Umbilical cord (tissue), 2 donors: ENCODE measurements around the gene RGS6. TPM values are rescaled to one million over a fixed set of nuclear protein-coding genes. Genes with fewer than 3 reads are reported as not detected.

Source experiments
- DNase-seq: peaks from one replicate; pipeline ENCODE4 v3.0.0-alpha.2; 2015; ENCODE audit warnings: low spot score
- total RNA-seq: library from RNA; depleted of rRNA; stranded (reverse); fragments of >200 nt; gene quantifications from one replicate; pipeline ENCODE4 v1.2.3, GENCODE V29; 2014; ENCODE audit warnings: low replicate concordance; ENCODE audit not compliant: insufficient read depth

RGS6 gene
- total RNA-seq, 1 donor from 2014 or later, result 4.3 TPM

GRCh38 chr14:72523424-72524294 lies 591.4 kb downstream of the RGS6 start:
- no peak for DNase-seq

DNA sequence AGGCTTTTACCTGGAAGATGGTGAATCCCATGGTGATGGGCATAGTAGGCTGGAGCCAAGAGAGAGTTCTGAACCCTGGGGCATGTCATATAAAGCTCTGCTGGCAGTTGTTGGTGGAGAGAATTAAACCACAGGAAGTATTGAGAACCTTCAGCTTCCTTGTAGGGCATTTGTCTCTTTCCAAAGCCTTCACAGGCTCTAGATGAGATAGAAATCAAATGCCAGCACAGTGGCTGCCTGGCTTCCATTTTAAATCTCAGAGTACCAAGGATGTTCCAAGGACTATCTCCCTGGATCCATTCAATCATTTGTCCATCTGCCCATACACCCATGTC lies 592.0 kb downstream of the RGS6 start:
- DNase-seq, result no peak

DNA sequence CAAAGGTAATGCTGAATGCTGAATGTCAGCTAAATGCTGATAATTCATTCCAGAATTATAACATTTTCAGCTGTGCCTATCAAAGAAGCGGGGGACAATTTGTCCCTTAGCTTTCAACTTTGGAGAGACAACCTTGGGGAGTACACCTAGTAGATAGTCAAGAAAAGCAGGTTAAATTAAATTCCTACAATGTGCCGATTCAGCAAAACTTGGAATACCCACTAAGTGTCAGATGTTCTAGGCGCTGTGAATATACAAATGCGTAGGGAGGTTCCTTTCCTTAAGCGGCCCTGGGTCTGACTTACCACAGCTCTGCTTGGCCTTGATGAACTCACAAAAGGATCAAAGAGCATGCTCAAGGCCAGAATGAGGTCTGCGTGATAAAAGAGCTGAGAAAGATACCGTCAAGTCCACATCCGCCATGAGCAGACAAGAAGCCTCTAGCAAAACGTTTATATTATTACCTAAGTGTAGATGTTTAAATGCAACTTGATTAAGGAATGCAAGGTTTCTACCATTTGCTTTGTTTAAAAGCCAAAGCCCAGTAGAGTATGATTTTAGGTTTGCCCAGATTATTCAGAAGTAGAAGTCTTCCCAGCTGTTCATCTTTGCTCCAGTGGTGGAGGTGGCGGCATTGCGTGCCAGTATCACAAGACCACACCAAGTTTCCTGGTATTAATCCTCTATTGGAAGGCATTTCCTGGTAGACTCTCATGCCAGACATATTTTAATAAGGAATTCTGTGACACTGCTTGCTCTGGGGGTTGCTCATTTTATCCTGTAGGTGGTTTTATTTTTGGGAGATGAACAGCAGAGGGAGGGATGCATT lies 593.1 kb downstream of the RGS6 start:
- DNase-seq, result no peak

- DNase-seq, result no peak
Measured at GRCh38 chr14:72527591-72527990, 595.4 kb downstream of the RGS6 start.

DNA sequence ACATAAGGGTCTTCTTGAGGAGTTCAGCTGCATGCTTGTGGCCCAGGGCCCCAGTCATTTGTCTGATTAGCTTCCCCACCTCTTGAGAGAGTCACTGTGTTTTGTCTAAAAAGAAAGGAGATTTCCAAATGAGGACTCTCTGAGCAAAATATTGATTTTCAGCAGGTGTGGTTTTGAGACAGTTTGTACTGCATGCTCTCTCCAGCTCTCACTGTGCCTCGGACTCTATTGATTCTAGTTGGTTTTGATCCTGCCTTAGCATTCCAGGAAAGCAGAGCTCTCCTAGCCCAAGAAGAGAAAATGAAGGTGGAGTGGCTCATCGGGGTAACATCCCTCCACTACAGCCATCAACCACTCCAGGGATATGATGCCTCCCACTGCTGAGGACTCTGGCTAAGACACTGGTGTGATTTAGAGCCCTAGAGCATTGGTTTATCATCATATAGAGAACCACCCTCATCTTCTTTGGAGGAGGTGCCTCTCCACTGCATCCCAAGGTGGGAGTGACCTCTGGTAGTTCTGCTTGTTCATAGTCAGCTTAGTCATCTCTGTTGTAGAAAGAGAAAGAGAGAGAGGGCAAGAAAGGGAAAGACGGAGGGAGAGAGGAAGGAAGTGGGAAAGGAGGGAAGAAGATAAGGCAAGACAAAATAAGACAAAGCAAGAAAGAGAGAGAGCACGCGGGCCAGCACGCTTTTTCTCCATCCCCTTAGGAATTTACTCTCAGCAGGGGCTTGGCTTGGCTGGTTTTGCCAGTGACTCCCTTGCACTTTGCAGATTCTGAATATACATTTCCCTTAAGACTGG lies 596.0 kb downstream of the RGS6 start:
- DNase-seq, result peak; percentile 19

DNA sequence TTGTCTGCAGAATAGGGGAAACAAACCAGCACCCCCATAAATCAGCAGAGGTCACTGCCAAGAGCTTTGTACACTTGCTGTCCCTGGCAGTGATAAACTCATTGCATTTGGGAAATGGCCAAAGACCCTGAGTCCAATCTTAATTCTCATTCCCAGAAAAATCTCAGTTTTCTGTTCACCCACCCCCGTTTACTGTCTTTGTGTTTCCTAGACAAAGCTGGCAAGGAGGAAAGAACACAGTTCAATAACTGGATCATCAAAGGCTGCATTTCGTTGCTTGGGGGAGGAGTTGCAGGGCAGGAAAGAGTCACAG lies 596.6 kb downstream of the RGS6 start:
- no peak for DNase-seq

- no peak for DNase-seq
Measured at GRCh38 chr14:72532686-72533454, 600.6 kb downstream of the RGS6 start.

DNA sequence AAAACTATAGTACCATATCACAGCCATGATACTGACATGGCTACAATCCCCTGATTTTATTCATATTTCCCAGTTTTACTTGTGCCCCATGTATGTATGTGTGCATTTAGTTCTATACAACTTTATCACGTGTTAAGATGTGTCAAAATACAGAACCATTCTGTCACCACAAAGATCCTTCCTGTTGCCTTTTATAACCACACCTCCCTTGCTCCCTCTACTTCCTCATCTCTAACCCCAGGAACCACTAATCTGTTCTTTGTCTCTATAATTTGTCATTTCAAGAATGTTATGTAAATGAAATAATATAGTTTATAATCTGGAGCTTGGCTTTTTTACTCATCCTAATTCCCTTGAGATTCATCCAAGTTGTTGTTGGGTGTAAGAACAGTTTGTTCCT lies 603.3 kb downstream of the RGS6 start:
- no peak for DNase-seq

DNA sequence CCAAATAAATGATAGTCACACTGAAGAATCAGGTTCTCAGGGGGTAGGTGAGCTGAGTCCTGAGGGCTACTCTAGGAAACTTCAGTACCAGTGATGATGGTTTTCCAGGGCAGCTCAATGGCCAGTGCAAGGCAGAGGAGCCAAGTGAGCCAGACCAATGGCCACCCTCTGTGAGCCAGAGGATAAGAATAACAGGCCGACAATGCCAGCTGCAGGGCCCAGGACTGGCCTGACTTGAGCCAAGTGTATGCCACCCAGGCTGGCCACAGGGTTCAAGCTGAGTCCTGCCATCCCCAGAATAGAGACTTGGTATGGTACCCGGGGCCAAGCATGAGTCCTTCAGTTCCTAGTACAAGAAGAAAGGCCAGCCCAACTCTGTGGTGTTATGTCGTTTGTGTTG lies 606.2 kb downstream of the RGS6 start:
- DNase-seq, result no peak

DNA sequence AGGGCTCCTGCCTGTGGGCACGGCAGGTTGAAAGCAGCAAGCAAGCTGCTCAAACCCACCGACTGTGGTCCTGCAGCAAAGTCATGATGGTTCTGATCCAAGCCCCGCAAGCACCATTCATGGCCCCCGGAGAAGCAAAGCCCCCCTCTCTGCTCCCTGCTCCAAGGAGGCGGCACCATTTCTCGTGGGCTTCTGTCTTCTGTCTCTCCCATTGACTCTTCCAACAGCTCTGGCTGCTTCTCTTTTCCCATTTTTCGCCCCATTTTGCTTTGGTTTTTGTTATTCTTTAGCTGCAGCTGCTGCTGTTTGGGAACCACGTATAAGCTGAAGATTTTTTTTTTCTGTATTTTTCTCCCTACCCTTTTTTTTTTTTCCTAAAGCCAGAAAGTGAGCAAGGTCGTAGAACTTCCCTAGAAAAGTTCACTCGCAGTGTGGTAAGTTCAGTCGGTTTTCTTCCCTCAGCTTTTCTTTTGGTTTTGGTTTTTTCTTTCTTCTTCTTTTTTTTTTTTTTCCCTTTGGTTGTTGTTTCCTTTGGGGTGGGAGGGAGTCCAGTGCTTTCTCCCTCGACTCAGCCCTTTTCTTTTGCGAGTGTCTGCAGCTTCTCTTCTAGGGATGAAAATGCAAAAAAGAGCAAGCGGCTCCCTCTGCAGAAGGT lies 607.6 kb downstream of the RGS6 start:
- DNase-seq, result no peak

- no peak for DNase-seq
Measured at GRCh38 chr14:72540836-72541235, 608.6 kb downstream of the RGS6 start.

- no peak for DNase-seq
Measured at GRCh38 chr14:72541546-72541945, 609.3 kb downstream of the RGS6 start.

GRCh38 chr14:72543341-72543740 lies 611.1 kb downstream of the RGS6 start:
- DNase-seq, result peak; percentile 32

- no peak for DNase-seq
Measured at GRCh38 chr14:72544615-72545387, 612.6 kb downstream of the RGS6 start.

DNA sequence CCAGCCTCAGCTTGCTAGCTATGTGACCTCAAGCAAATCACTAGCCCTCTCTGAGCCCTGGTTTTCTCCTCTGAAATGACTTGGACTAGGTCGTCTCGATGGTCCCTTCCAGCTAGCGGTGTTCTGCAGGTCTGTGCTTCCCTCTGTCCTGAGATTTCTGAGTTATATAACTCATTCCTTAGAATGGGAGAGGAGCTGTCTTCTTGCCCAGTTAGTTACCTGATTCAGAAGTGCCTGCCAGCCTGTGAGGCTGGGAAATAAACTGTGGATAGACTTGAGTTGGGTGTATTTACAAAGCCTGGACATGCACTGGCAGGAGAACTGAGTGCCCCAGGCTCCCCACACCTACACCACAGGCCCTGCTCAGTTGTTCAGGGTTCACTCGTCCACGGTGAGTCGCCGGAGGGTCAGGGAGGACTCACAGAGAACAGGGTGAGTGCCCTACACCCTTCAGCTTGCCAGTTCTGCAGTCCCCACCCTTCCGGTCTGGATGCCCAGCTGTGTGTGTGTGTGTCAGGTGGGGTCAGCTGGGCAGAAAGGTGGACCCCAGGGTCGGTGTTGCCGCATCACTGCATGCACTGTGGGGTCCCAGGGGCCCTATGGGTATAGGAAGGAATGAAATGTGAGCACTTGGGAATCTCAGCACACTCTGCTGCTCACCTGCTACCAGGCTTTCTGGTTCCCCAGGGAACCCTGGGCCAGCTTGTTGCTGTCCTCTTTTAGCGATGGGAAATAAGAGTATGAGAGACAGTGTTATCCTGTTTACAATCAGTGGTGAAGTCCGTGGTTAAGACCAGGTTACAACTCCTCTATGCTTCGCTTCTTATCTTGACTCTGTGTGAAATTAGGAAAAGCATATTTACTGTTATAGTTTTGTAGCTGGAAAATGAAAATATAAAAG lies 613.4 kb downstream of the RGS6 start:
- DNase-seq, result no peak

DNA sequence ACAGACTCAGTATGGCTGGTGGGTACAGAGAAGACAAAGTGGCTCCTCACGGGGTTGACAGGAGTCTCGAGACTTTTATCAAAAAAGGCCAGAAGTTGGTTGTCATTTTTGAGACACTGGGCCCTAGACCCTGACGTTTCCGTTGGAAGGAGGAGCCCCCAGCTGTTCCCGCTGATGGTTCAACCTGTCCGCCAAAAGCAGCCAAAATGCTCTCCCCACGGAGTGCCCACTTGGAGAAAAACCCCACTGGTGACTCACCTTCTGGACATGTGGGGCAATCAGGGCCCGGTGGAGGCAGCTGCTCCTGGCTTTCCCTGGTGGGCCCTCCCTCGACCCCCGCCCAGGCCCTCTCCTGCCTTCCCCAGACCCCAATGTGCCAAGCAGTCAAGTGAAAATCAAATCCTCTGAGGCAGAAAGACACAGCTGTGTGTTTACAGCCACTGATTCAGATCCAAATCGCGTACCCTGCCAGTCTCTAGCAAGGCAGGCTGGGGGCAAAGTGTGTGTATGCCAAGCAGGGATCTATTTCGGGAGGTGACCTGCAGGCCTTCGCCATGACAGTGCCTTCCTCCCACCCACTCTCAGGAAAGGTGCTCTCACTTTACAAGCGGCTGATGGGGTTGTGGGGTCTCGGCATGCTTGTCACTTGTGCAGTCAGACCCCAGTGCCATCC lies 614.3 kb downstream of the RGS6 start:
- DNase-seq, result no peak

DNA sequence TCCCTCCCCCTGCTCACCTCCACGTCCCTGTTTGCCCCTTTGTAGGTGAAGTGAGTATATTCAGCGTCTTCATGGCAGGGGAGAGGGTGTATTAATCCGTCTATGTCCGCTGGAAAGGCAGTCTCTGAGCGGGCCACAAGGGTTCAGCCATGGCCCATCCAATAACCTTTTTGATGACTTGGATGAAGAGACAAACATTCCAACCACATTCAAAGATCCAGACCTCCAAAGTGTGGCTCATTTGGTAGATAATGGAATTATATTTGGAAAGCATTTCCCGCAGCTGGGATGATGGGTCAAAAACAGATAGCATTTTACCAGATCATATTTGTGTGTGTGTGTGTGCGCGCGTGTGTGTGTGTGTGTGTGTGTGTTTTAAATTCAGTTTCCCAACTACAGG lies 615.8 kb downstream of the RGS6 start:
- no peak for DNase-seq

- no peak for DNase-seq
Measured at GRCh38 chr14:72549026-72549425, 616.8 kb downstream of the RGS6 start.

GRCh38 chr14:72549854-72550253 lies 617.6 kb downstream of the RGS6 start:
- DNase-seq, result no peak
